ENCODE data around the gene PARP16. TPM values are rescaled to one million over a fixed set of nuclear protein-coding genes. Genes with fewer than 3 reads are reported as not detected.

The PARP16 gene
- total and polyA plus RNA-seq, 2 donors: 7.9 to 12.7 TPM

Other genes starting within 250 kb of the PARP16 start
- not detected for gene SLC51B, start 241.5 kb downstream of the PARP16 start, total RNA-seq
- 0.16 TPM for gene SLC51B, start 241.5 kb downstream of the PARP16 start, polyA plus RNA-seq
- gene RASL12, start 218.9 kb downstream of the PARP16 start, total RNA-seq: 2.7 TPM
- gene RASL12, start 218.9 kb downstream of the PARP16 start, polyA plus RNA-seq: 6.8 TPM
- gene KBTBD13, start 210.1 kb downstream of the PARP16 start, total RNA-seq: under 0.01 TPM
- under 0.01 TPM for gene KBTBD13, start 210.1 kb downstream of the PARP16 start, polyA plus RNA-seq
- 0.61 TPM for gene UBAP1L, start 171.7 kb downstream of the PARP16 start, total RNA-seq
- 6.1 TPM for gene UBAP1L, start 171.7 kb downstream of the PARP16 start, polyA plus RNA-seq
- 12.2 TPM for gene PDCD7, start 153.1 kb downstream of the PARP16 start, total RNA-seq
- gene PDCD7, start 153.1 kb downstream of the PARP16 start, polyA plus RNA-seq: 16.6 TPM
- 42.0 TPM for gene CLPX, start 101.5 kb downstream of the PARP16 start, total RNA-seq
- 23.5 TPM for gene CLPX, start 101.5 kb downstream of the PARP16 start, polyA plus RNA-seq
- gene CILP, start 75.4 kb downstream of the PARP16 start, total RNA-seq: 0.85 TPM
- gene CILP, start 75.4 kb downstream of the PARP16 start, polyA plus RNA-seq: 5.2 TPM
- 1,133 TPM for gene RNU5A-1, start 9.2 kb upstream of the PARP16 start, total RNA-seq
- gene RNU5A-1, start 9.2 kb upstream of the PARP16 start, polyA plus RNA-seq: not detected
- gene RNU5B-1, start 17.8 kb upstream of the PARP16 start, total RNA-seq: 2,123 TPM
- not detected for gene RNU5B-1, start 17.8 kb upstream of the PARP16 start, polyA plus RNA-seq
- 1.4 TPM for gene IGDCC3, start 91.1 kb upstream of the PARP16 start, total RNA-seq
- 0.50 TPM for gene IGDCC3, start 91.1 kb upstream of the PARP16 start, polyA plus RNA-seq
- 1.7 TPM for gene IGDCC4, start 136.1 kb upstream of the PARP16 start, total RNA-seq
- gene IGDCC4, start 136.1 kb upstream of the PARP16 start, polyA plus RNA-seq: 1.1 TPM
- gene DPP8, start 230.8 kb upstream of the PARP16 start, total RNA-seq: 21.8 TPM
- gene DPP8, start 230.8 kb upstream of the PARP16 start, polyA plus RNA-seq: 12.5 TPM
- gene HACD3, start 243.6 kb upstream of the PARP16 start, total RNA-seq: 47.7 TPM
- gene HACD3, start 243.6 kb upstream of the PARP16 start, polyA plus RNA-seq: 20.2 TPM

Measured in thymus (tissue), 2 donors.